ENCODE data around the gene LIF. TPM values are rescaled to one million over a fixed set of nuclear protein-coding genes. Genes with fewer than 3 reads are reported as not detected.

The LIF gene
- total RNA-seq, 4 donors from 2014 or later: 4.2 to 15.3 (median 8.5) TPM

DNA sequence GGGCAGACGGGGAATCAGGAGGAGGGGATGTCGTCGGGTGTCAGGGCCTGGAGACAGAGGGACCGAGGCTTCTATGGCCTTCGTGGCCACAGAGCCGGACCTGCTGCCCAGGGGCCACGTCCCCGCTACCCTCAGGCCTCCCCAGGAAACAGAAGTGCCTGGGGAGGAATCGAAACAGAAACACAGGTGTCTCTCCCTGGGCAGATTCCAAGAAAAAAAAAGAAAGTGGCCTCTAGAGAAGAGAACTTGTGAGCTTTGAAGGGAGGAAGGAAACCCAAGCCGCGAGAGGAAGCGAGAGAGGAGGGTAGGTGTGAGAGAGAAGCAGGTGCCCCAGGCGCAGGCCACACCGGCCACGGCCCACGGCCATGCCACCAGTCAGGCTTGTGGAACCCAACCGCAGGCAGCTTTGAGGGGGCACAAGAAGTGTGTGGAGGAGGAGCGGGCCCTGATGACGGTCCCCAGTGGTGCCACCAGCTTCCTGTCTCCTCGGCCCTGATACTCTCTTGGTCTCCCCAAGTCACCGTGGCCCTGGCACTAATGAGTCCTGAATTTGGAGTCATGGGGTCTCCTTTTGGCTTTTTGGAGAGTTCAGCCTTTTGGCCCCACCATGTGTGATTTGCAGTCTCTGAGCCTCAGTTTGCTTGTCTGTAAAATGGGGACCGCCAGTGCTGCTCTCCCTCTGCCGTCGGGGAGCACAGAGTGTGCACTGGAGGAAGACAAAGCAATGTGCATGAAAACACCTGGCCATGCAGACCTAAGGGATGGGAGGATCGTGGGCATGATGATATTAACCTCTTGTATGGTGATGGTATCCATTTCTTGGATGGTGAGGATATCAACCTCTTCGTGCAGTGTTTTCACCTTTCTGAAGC is 25.2 kb downstream of the LIF start:
- H3K27me3 ChIP-seq: peaks cover 4% of the 10 kb centered on the region
- 73% methylated on average over 23 of the region's 26 CpGs for WGBS
- DNase-seq (ENCODE audit: low spot score in 2 of 2): no peak
- H3K4me1 ChIP-seq: peaks cover 15% of the 10 kb centered on the region
- TF ChIP-seq POLR2AphosphoS5 (IDR thresholded peaks at IDR 0.05): no peak
- no peak for TF ChIP-seq EP300 (IDR thresholded peaks at IDR 0.05)
- TF ChIP-seq, protein P1, sequence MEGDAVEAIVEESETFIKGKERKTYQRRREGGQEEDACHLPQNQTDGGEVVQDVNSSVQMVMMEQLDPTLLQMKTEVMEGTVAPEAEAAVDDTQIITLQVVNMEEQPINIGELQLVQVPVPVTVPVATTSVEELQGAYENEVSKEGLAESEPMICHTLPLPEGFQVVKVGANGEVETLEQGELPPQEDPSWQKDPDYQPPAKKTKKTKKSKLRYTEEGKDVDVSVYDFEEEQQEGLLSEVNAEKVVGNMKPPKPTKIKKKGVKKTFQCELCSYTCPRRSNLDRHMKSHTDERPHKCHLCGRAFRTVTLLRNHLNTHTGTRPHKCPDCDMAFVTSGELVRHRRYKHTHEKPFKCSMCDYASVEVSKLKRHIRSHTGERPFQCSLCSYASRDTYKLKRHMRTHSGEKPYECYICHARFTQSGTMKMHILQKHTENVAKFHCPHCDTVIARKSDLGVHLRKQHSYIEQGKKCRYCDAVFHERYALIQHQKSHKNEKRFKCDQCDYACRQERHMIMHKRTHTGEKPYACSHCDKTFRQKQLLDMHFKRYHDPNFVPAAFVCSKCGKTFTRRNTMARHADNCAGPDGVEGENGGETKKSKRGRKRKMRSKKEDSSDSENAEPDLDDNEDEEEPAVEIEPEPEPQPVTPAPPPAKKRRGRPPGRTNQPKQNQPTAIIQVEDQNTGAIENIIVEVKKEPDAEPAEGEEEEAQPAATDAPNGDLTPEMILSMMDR (IDR thresholded peaks at IDR 0.05): no peak
- TF ChIP-seq POLR2A (IDR thresholded peaks at IDR 0.05): no peak
- no peaks in the 10 kb centered on the region for H3K9me3 ChIP-seq
- no peaks in the 10 kb centered on the region for H3K36me3 ChIP-seq
- H3K4me3 ChIP-seq: no peak overlapping the region
- no peak overlapping the region for H3K27ac ChIP-seq

DNA sequence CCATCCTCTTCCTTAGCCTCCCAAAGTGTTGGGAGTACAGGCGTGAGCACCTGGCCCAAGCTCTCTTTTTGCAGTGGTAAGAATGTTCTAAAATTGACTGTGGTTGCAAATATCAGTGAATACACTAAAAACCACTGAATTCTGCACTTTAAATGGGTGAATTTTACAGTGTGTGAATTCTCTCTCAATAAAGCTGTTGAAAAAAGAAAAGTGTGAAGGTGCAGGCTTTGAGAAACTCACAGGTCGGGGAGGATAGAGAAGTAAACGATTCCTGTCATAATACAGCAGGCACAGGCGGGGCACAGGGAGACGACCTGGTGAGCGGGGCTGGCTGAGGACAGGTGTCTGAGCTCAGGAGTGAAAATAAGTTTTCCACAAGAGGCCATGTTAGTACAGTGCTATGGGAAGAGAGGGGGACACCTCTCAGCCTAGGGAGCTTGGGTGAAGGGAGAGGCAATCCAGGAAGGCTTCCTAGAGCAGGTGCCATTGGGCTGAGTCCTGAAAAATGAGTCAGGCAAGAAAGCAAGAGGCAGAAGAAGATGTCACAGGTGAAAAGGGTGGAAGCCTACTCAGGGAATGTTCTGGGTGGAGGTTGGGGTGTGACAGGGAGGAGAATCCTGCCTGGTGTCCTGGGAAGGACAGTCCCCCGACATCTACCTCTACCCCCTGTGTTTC is 26.1 kb downstream of the LIF start:
- Histone ChIP-seq H3K4me1 (peaks cover 15% of the 10 kb centered on the region), H3K4me3 (no peak overlapping the region), H3K27ac (no peak overlapping the region), H3K9me3 (no peaks in the 10 kb centered on the region), H3K27me3 (peaks cover 4% of the 10 kb centered on the region), H3K36me3 (no peaks in the 10 kb centered on the region)
- TF ChIP-seq, protein P1 (IDR thresholded peaks at IDR 0.05): no peak
- no peak for TF ChIP-seq POLR2AphosphoS5 (IDR thresholded peaks at IDR 0.05)
- no peak for TF ChIP-seq EP300 (IDR thresholded peaks at IDR 0.05)
- no peak for TF ChIP-seq POLR2A (IDR thresholded peaks at IDR 0.05)
- 84% methylated on average over 7 of the region's 7 CpGs for WGBS
- DNase-seq (ENCODE audit: low spot score in 2 of 2): no peak

DNA sequence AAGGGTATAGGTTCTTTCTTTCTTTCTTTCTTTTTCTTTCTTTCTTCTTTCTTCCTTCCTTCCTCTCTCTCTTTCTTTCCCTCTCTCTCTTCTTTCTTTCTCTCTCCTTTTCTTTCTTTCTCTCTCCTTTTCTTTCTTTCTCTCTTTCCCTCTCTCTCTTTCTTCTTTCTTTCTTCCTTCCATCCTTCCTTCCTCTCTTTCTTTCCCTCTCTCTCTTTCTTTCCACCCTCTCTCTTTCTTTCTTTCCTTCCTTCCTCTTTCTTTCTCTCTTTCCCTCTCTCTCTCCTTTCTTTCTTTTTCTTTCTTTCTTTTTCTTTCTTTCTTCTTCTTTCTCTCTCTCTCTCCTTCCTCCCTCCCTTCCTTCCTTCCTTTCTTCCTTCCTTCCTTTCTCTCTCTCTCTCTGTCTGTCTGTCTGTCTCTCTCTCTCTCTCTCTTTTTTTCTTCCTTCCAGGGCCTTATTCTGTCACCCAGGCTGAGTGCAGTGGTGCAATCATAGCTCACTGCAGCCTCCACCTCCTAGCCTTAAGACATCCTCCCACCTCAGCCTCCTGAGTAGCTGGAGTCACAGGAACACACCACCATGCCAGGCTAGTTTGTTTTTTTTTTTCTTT is 26.8 kb downstream of the LIF start:
- H3K4me3 ChIP-seq: no peak overlapping the region
- peaks cover 15% of the 10 kb centered on the region for H3K4me1 ChIP-seq
- no peak for DNase-seq (ENCODE audit: low spot score in 2 of 2)
- TF ChIP-seq POLR2AphosphoS5 (IDR thresholded peaks at IDR 0.05) (no peak), EP300 (IDR thresholded peaks at IDR 0.05) (no peak), POLR2A (IDR thresholded peaks at IDR 0.05) (no peak)
- TF ChIP-seq, protein P1 (IDR thresholded peaks at IDR 0.05): no peak
- H3K27ac ChIP-seq: no peak overlapping the region
- H3K27me3 ChIP-seq: peaks cover 4% of the 10 kb centered on the region
- no peaks in the 10 kb centered on the region for H3K9me3 ChIP-seq
- no peaks in the 10 kb centered on the region for H3K36me3 ChIP-seq

DNA sequence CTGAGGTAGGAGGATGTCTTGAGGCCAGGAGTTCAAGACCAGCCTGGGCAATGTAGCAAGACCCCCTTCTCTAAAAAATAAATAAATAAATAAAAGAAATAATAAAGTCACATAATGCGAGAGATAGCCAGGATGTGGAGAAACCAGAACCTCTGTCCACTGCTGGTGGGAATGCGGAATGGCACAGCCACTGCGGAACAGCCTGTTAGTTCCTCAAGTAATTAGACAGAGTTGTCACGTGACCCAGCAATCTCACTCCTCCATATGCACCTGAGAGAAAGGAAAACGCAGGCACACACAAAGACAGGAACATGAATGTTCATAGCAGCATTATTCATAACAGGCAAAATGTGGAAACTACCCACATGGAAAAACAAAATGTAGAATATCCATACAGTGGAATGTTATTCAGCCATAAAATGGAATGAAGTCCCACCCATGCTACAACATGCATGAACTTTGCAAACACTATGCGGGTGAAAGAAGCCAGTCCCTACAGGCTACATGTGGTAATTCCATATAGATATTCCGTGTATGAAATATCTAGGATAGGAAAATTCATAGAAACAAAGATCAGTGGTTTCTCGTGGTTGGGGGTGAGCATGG is 27.4 kb downstream of the LIF start:
- H3K4me3 ChIP-seq: no peak overlapping the region
- WGBS: 71% methylated on average over 8 of the region's 8 CpGs
- H3K27ac ChIP-seq: no peak overlapping the region
- no peaks in the 10 kb centered on the region for H3K9me3 ChIP-seq
- peaks cover 4% of the 10 kb centered on the region for H3K27me3 ChIP-seq
- no peaks in the 10 kb centered on the region for H3K36me3 ChIP-seq
- no peak for TF ChIP-seq POLR2A (IDR thresholded peaks at IDR 0.05)
- TF ChIP-seq EP300 (IDR thresholded peaks at IDR 0.05): no peak
- TF ChIP-seq, protein P1 (IDR thresholded peaks at IDR 0.05): no peak
- TF ChIP-seq POLR2AphosphoS5 (IDR thresholded peaks at IDR 0.05): no peak
- no peak for DNase-seq (ENCODE audit: low spot score in 2 of 2)
- H3K4me1 ChIP-seq: peaks cover 11% of the 10 kb centered on the region
